Measurements from ENCODE around the gene DCAKD. TPM values are rescaled to one million over a fixed set of nuclear protein-coding genes. Genes with fewer than 3 reads are reported as not detected.

Gene DCAKD
- total RNA-seq, 4 donors from 2014 or later: 9.4 to 144 (median 27.4) TPM

DNA sequence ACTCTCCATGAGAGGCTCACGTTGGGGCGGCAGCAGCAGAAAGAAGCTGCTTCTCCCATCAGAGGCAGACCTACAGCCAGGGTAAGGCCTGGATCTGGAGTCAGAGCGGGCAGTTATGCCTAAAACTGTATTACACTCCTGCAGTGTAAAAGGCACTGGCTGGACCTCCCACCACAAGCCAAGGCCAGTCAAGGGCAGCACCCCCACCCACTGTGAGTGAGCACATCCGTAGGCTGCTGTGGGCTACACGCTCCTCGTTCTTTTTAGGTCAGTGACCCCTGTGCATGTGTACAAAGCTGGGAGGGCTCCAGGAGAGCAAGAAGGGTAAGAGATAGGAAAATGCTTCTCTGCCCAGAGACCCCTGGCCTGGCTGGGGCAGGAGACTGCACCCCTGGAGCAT lies 20.7 kb downstream of the DCAKD start:
- intact Hi-C loops (cut with DNase I; ENCODE audit: low total_unique reads): no loop called here
- Histone ChIP-seq H3K4me1 (peaks cover 3 to 7% (median 4%) of the 10 kb centered on the region in 4 donors), H3K9me3 (no peaks in the 10 kb centered on the region), H3K4me3 (no peak overlapping the region), H3K27ac (no peak overlapping the region), H3K27me3 (no peaks in the 10 kb centered on the region), H3K36me3 (peaks cover 0 to 5% (median 0%) of the 10 kb centered on the region in 4 donors)
- in situ Hi-C loops (cut with MboI; ENCODE audit: low pct_ligation_motif_present in 1 of 4, low pct_unique_long_range_greater_than_20kb in 1 of 4, low sequenced_read_pairs in 3 of 4): no loop called here
- no peak for DNase-seq
- TF ChIP-seq POLR2AphosphoS5 (IDR thresholded peaks at IDR 0.05) (no peak), EP300 (IDR thresholded peaks at IDR 0.05; ENCODE audit: low read depth) (no peak), POLR2A (IDR thresholded peaks at IDR 0.05) (no peak)
- TF ChIP-seq, protein P1, sequence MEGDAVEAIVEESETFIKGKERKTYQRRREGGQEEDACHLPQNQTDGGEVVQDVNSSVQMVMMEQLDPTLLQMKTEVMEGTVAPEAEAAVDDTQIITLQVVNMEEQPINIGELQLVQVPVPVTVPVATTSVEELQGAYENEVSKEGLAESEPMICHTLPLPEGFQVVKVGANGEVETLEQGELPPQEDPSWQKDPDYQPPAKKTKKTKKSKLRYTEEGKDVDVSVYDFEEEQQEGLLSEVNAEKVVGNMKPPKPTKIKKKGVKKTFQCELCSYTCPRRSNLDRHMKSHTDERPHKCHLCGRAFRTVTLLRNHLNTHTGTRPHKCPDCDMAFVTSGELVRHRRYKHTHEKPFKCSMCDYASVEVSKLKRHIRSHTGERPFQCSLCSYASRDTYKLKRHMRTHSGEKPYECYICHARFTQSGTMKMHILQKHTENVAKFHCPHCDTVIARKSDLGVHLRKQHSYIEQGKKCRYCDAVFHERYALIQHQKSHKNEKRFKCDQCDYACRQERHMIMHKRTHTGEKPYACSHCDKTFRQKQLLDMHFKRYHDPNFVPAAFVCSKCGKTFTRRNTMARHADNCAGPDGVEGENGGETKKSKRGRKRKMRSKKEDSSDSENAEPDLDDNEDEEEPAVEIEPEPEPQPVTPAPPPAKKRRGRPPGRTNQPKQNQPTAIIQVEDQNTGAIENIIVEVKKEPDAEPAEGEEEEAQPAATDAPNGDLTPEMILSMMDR (IDR thresholded peaks at IDR 0.05): no peak
- WGBS, 2 donors (ENCODE audit: low coverage in 1 of 2): 87% methylated on average over 6 of the region's 6 CpGs; no CpG with 5 or more reads in 1 of the 2 donors

DNA sequence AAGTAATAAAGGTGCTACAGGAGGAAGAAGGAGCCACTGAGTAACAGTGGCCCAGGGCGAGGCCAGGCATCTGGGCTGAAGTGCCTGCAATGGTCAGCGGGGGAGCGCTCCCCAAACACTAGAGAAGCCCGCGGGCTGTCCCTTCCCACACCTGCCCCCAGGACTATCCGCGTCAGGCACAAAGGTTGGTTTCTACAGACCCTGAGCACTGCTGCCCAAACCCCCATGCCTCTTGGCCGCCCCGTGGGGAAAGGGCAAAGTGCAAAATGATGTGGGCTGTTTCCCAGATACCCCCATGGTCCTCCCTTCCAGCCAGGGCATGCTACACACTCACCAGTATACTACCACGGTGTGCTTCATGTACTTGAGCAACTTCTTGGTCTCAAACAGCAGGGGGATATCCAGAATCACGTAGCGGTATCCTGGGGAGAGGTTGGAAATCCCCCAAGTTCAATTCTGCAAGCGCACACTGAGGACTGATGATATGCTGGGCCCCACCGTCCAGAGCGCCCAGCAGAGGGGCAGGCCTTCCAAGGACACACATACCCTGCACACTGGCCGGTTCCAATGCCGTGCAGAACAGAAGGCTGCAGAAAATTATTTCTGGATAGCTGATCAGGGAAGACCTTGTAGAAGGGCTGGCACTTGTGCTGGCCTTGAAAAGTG lies 21.5 kb downstream of the DCAKD start:
- 85 to 100% methylated on average over 1 to 17 of the region's 17 CpGs for WGBS, 2 donors (ENCODE audit: low coverage in 1 of 2)
- Histone ChIP-seq H3K4me1 (peaks cover 0 to 1% (median 0%) of the 10 kb centered on the region in 4 donors), H3K27ac (no peak overlapping the region), H3K9me3 (no peaks in the 10 kb centered on the region), H3K4me3 (no peak overlapping the region), H3K27me3 (no peaks in the 10 kb centered on the region), H3K36me3 (peaks cover 0 to 5% (median 0%) of the 10 kb centered on the region in 4 donors)
- intact Hi-C loops (cut with DNase I; ENCODE audit: low total_unique reads): no loop called here
- no peak for DNase-seq
- TF ChIP-seq POLR2A (IDR thresholded peaks at IDR 0.05) (no peak), POLR2AphosphoS5 (IDR thresholded peaks at IDR 0.05) (no peak), EP300 (IDR thresholded peaks at IDR 0.05; ENCODE audit: low read depth) (no peak)
- TF ChIP-seq, protein P1 (IDR thresholded peaks at IDR 0.05): no peak
- in situ Hi-C loops (cut with MboI; ENCODE audit: low pct_ligation_motif_present in 1 of 4, low pct_unique_long_range_greater_than_20kb in 1 of 4, low sequenced_read_pairs in 3 of 4): loop anchor here in 1 of 4 donors (10.0 kb wide), 1 partner anchor 105 kb away; no protein-coding TSS in a partner anchor

DNA sequence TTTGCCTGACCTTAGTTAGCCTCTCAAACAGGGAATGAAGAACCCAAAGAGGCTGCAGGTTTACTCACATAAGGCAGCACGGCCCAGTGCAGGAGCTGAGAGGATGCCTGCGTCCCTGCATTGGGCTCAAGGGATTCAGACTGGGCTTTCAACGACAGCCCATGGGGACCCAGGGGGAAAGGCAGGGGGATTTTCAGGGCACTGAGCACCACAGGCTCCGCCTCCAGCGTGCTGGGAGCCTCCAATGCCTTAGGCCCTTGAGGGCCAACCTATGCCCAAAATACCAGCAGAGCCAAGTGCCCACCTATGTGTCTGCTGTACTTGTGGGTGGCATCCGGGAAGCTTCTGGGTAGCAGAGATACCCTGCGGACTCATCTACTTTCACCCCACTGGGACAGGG lies 22.3 kb downstream of the DCAKD start:
- no peaks in the 10 kb centered on the region for H3K4me1 ChIP-seq
- H3K27ac ChIP-seq: no peak overlapping the region
- peaks cover 0 to 5% (median 0%) of the 10 kb centered on the region in 4 donors for H3K36me3 ChIP-seq
- TF ChIP-seq POLR2AphosphoS5 (IDR thresholded peaks at IDR 0.05) (no peak), POLR2A (IDR thresholded peaks at IDR 0.05) (no peak), EP300 (IDR thresholded peaks at IDR 0.05; ENCODE audit: low read depth) (no peak)
- TF ChIP-seq, protein P1 (IDR thresholded peaks at IDR 0.05): no peak
- H3K27me3 ChIP-seq: no peaks in the 10 kb centered on the region
- in situ Hi-C loops (cut with MboI; ENCODE audit: low pct_ligation_motif_present in 1 of 4, low pct_unique_long_range_greater_than_20kb in 1 of 4, low sequenced_read_pairs in 3 of 4): loop anchor here in 1 of 4 donors (10.0 kb wide), 1 partner anchor 104 kb away; no protein-coding TSS in a partner anchor
- no peak overlapping the region for H3K4me3 ChIP-seq
- WGBS, 2 donors (ENCODE audit: low coverage in 1 of 2): 40 to 67% methylated on average over 2 to 7 of the region's 7 CpGs
- no peaks in the 10 kb centered on the region for H3K9me3 ChIP-seq
- intact Hi-C loops (cut with DNase I; ENCODE audit: low total_unique reads): no loop called here
- no peak for DNase-seq

DNA sequence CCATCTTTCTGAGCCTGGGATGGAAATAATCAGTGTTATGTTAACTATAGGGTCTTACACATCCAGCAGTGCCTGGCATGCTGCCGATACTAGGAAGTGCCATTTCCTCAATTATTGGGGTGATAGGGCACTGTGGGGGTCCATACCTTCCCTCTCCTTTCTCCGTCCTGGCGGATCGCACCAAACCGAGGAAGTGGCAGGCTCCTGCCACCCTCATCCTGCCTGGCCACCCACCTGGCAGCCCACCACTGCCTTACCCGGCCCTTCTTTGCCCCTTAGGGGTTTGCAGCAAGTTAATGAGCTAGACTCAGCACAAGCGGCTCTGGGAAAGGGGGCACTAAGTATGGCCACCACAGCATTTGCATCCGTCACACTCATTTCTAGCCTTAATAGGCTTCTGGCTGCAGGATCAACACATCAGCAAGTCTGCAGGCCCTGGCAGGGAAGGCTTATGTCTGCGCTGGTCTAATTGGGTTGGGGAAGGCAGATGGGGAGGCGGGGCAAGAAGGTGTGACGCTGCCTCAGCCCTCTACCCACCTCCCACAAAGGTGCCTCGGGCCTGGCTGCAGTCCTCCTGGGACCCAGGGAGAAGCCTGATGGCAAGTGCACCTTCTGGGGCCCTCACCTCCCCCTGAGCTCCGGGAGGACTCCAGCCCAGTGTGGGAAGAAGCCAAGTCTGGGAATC lies 28.6 kb downstream of the DCAKD start:
- TF ChIP-seq, protein P1 (IDR thresholded peaks at IDR 0.05): no peak
- TF ChIP-seq POLR2A (IDR thresholded peaks at IDR 0.05) (no peak), POLR2AphosphoS5 (IDR thresholded peaks at IDR 0.05) (no peak), EP300 (IDR thresholded peaks at IDR 0.05; ENCODE audit: low read depth) (no peak)
- WGBS, 2 donors (ENCODE audit: low coverage in 1 of 2): 71% methylated on average over 13 of the region's 13 CpGs; no CpG with 5 or more reads in 1 of the 2 donors
- DNase-seq: no peak
- Histone ChIP-seq H3K36me3 (no peaks in the 10 kb centered on the region), H3K4me1 (peaks cover 30 to 44% (median 30%) of the 10 kb centered on the region in 4 donors), H3K27me3 (peaks cover 8% of the 10 kb centered on the region), H3K27ac (peak overlapping the region in 2 of 4 donors; percentile 76 to 83), H3K9me3 (no peaks in the 10 kb centered on the region), H3K4me3 (no peak overlapping the region)
- intact Hi-C loops (cut with DNase I; ENCODE audit: low total_unique reads): loop anchor here (2.0 to 5.0 kb wide), 3 partner anchors 75 to 250 kb away; no protein-coding TSS in a partner anchor
- in situ Hi-C loops (cut with MboI; ENCODE audit: low pct_ligation_motif_present in 1 of 4, low pct_unique_long_range_greater_than_20kb in 1 of 4, low sequenced_read_pairs in 3 of 4): loop anchor here in 2 of 4 donors (5.0 to 10.0 kb wide), 2 partner anchors 98 to 100 kb away; no protein-coding TSS in a partner anchor
